ENCODE data around the gene FCHSD2. TPM values are rescaled to one million over a fixed set of nuclear protein-coding genes. Genes with fewer than 3 reads are reported as not detected.

FCHSD2 gene
- total and polyA plus RNA-seq, 2 of the 13 experiments (the other 11 are each of a cell fraction or from before 2014, with no cell fraction given): 20.5 to 24.8 TPM

DNA sequence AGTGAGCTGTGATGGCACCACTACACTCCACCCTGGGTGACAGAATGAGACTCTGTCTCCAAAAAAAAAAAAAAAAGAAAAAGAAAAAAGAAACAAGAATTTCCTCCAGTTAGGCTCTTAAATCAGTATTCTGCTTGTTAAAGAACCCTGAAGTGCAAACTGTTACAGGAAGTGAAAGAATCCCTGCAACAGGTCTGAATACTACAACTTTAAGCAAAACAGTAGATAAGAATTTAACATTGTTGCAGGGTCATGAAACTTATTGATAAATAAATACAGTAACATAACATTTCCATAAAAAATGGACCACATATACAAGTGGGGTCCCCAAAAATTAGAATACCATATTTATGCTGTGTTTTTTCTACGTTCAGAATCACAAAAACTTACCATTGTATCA lies 35.8 kb downstream of the FCHSD2 start (continued):
- no peak for TF ChIP-seq NFE2 (CRISPR knock-in tag; IDR thresholded peaks at IDR 0.05)
- no peak for TF ChIP-seq ZNF773 (CRISPR knock-in tag; IDR thresholded peaks at IDR 0.05; ENCODE audit: borderline replicate concordance)
- no peak for TF ChIP-seq ZSCAN12 (CRISPR knock-in tag; IDR thresholded peaks at IDR 0.05)

DNA sequence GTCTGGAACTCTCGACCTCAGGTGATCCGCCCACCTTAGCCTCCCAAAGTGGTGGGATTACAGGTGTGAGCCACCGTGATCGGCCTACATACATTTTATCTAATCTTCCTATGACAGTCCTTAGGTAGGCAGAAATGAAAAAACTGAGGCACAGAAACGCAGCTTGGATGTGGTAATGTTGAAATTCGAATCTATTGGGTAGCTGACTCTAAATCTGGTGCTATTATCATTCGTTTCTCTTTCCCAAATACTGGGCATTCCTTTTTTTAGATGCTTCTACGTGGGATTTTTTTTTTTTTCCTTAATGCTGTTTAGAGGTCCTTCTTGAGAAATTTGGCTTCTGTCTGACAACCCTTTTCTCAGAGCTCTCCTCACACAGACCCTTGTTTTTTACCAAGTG lies 41.5 kb downstream of the FCHSD2 start:
- H3K9me3 ChIP-seq (ENCODE audit: low read length): no peaks in the 10 kb centered on the region
- H3K4me2 ChIP-seq (ENCODE audit: low read depth, low read length): no peak overlapping the region
- ChIA-PET POLR2A (no interaction called here), CTCF (ENCODE audit: low intra/inter-chr PET ratio, low total read pairs) (no interaction called here)
- H2AFZ ChIP-seq (ENCODE audit: low read length): no peak overlapping the region
- 0 out of 2 replicates have a peak, but pooled peaks cover 7% of the 10 kb centered on the region for H3K4me1 ChIP-seq (ENCODE audit: insufficient read depth, low read length)
- no peak overlapping the region for H3K27ac ChIP-seq (ENCODE audit: extremely low read length, insufficient read depth, low read length)
- H3K4me3 ChIP-seq (replicated peaks in 1 of 3; ENCODE audit: insufficient read depth in 1 of 3, low read depth in 2 of 3, low read length in 3 of 3): no peak overlapping the region
- TF ChIP-seq PITX1 (CRISPR knock-in tag; IDR thresholded peaks at IDR 0.05) (no peak), SMAD1 (CRISPR knock-in tag; IDR thresholded peaks at IDR 0.05; ENCODE audit: borderline replicate concordance, low read depth) (no peak), RNF2 (conservative IDR thresholded peaks at IDR 0.05; ENCODE audit: low read depth) (no peak), CC2D1A (CRISPR knock-in tag; IDR thresholded peaks at IDR 0.05) (no peak), LCORL (IDR thresholded peaks at IDR 0.05) (no peak), LCORL (CRISPR knock-in tag; IDR thresholded peaks at IDR 0.05) (no peak), GPN1 (CRISPR knock-in tag; IDR thresholded peaks at IDR 0.05; ENCODE audit: borderline replicate concordance) (no peak), FOXC1 (CRISPR knock-in tag; IDR thresholded peaks at IDR 0.05; ENCODE audit: borderline replicate concordance) (no peak), ZNF768 (CRISPR knock-in tag; IDR thresholded peaks at IDR 0.05) (no peak), NR3C1 (CRISPR knock-in tag; IDR thresholded peaks at IDR 0.05) (no peak)
- TF ChIP-seq, protein P1, sequence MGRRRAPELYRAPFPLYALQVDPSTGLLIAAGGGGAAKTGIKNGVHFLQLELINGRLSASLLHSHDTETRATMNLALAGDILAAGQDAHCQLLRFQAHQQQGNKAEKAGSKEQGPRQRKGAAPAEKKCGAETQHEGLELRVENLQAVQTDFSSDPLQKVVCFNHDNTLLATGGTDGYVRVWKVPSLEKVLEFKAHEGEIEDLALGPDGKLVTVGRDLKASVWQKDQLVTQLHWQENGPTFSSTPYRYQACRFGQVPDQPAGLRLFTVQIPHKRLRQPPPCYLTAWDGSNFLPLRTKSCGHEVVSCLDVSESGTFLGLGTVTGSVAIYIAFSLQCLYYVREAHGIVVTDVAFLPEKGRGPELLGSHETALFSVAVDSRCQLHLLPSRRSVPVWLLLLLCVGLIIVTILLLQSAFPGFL (CRISPR knock-in tag; IDR thresholded peaks at IDR 0.05): no peak
- no peak overlapping the region for H3K9ac ChIP-seq (ENCODE audit: insufficient read depth, low read depth, low read length)
- peaks cover 78% of the 10 kb centered on the region for H3K79me2 ChIP-seq (ENCODE audit: insufficient read depth, low read length)
- in situ Hi-C loops (cut with HindIII; ENCODE audit: extremely low pct_ligation_motif_present, low pct_unique_long_range_greater_than_20kb) (no loop called here), intact Hi-C loops (cut with micrococcal nuclease; ENCODE audit: unreplicated experiment) (no loop called here)
- no TSS peak for BruUV-seq (replicated peaks)
- H3K36me3 ChIP-seq (replicated peaks in 1 of 2; ENCODE audit: control insufficient read depth in 1 of 2, insufficient read depth in 2 of 2, low read length in 2 of 2): peaks cover 5 to 21% of the 10 kb centered on the region in 2 experiments; a peak in 3 of 5 replicates
- ATAC-seq (no peak), FAIRE-seq (no peak), DNase-seq (ENCODE audit: low spot score) (no peak)
- peaks cover 5% of the 10 kb centered on the region for H4K20me1 ChIP-seq (ENCODE audit: insufficient read depth, low read length)
- no peaks in the 10 kb centered on the region for H3K27me3 ChIP-seq (ENCODE audit: control insufficient read depth in 1 of 2, insufficient read depth in 2 of 2, low read length in 2 of 2)
- 97% methylated on average over 8 of the region's 8 CpGs for WGBS (ENCODE audit: low lambda C conversion rate)
